ENCODE data around the gene LCE3D.
"Not testable (repeated sequence)": the region's sequence is repeated elsewhere in the genome, so short reads cannot be mapped to it uniquely, and the experiment has no call there.

LCE3D gene

GRCh38 chr1:152565535-152566215 lies 14.6 kb downstream of the LCE3D start:
- DNase-seq (ENCODE audit: low spot score in 2 of 2), result no peak
- H3K36me3 Mint-ChIP-seq (ENCODE audit: insufficient read depth), result peaks cover 1% of the 10 kb centered on the region
- no peaks in the 10 kb centered on the region for H3K4me1 Mint-ChIP-seq
- H3K27ac Mint-ChIP-seq (ENCODE audit: low read depth), result no peak overlapping the region
- H3K27me3 Mint-ChIP-seq, result peaks cover under 1% of the 10 kb centered on the region
- H3K4me3 Mint-ChIP-seq, result no peak overlapping the region
- no peak for ATAC-seq (replicated peaks; ENCODE audit: extremely low read depth, poor library complexity, severe bottlenecking)
- no peaks in the 10 kb centered on the region for H3K9me3 Mint-ChIP-seq

- Mint-ChIP-seq H3K27me3 (no peaks in the 10 kb centered on the region), H3K27ac (ENCODE audit: low read depth) (no peak overlapping the region), H3K4me1 (no peaks in the 10 kb centered on the region), H3K4me3 (no peak overlapping the region), H3K36me3 (ENCODE audit: insufficient read depth) (peaks cover 1% of the 10 kb centered on the region), H3K9me3 (no peaks in the 10 kb centered on the region)
- ATAC-seq (replicated peaks; ENCODE audit: extremely low read depth, poor library complexity, severe bottlenecking), result no peak
- no peak for DNase-seq (ENCODE audit: low spot score in 2 of 2)
These were observed 15.2 kb downstream of the LCE3D start for GRCh38 chr1:152565115-152565514.

GRCh38 chr1:152548358-152548757 lies 32.0 kb downstream of the LCE3D start:
- H3K4me1 Mint-ChIP-seq; ATAC-seq (replicated peaks; ENCODE audit: extremely low read depth, poor library complexity, severe bottlenecking); H3K27ac Mint-ChIP-seq (ENCODE audit: low read depth); H3K9me3 Mint-ChIP-seq; H3K4me3 Mint-ChIP-seq; H3K36me3 Mint-ChIP-seq (ENCODE audit: insufficient read depth); DNase-seq (ENCODE audit: low spot score in 2 of 2): not testable (repeated sequence)
- peaks cover 32% of the 10 kb centered on the region for H3K27me3 Mint-ChIP-seq

DNA sequence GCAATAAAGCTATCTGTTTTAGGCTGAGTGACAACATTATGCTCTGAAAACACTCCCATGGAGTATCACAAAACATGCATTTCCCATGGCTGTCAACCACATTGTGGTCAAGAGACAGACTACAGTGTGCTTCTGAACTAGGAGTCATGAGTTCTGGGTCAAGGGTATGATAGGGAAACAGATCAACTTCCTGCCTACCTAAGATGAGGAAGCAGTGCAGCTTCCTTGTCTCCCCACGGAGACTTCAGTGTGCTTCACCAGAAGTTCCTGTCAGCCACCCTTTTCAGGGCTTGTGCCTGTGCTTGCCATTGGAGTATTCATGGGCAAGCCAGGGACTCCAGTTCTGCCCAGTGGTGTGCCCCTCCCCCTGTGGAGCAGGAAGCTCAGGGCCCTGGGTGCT lies 33.6 kb downstream of the LCE3D start:
- H3K36me3 Mint-ChIP-seq (ENCODE audit: insufficient read depth), result no peaks in the 10 kb centered on the region
- H3K4me3 Mint-ChIP-seq, result no peak overlapping the region
- ATAC-seq (replicated peaks; ENCODE audit: extremely low read depth, poor library complexity, severe bottlenecking), result no peak
- peaks cover 34% of the 10 kb centered on the region for H3K27me3 Mint-ChIP-seq
- no peak for DNase-seq (ENCODE audit: low spot score in 2 of 2)
- no peaks in the 10 kb centered on the region for H3K9me3 Mint-ChIP-seq
- no peak overlapping the region for H3K27ac Mint-ChIP-seq (ENCODE audit: low read depth)
- H3K4me1 Mint-ChIP-seq, result no peaks in the 10 kb centered on the region

DNA sequence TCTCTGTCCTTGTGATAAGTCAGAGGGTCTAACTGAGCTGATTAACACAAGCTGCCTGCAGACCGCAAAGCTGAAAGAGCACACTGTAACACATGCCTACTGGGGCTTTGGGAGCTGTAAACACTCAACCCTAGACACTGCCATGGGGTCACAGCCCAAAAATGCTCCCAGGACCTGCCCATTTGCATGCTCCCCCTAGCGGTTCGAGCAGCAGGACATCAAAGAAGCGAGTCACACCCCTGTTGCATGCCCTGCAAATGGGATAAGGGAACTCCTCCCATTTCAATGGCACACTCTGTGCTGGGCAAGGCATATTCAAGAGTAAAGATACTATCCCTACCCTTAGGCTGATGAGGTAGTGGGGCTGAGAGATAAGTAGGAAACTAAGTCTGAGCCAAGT lies 36.5 kb downstream of the LCE3D start:
- no peaks in the 10 kb centered on the region for H3K36me3 Mint-ChIP-seq (ENCODE audit: insufficient read depth)
- H3K4me1 Mint-ChIP-seq, result no peaks in the 10 kb centered on the region
- DNase-seq (ENCODE audit: low spot score in 2 of 2) (no peak), ATAC-seq (replicated peaks; ENCODE audit: extremely low read depth, poor library complexity, severe bottlenecking) (no peak)
- H3K27me3 Mint-ChIP-seq, result peaks cover 39% of the 10 kb centered on the region
- H3K27ac Mint-ChIP-seq (ENCODE audit: low read depth), result no peak overlapping the region
- no peaks in the 10 kb centered on the region for H3K9me3 Mint-ChIP-seq
- H3K4me3 Mint-ChIP-seq, result no peak overlapping the region

DNA sequence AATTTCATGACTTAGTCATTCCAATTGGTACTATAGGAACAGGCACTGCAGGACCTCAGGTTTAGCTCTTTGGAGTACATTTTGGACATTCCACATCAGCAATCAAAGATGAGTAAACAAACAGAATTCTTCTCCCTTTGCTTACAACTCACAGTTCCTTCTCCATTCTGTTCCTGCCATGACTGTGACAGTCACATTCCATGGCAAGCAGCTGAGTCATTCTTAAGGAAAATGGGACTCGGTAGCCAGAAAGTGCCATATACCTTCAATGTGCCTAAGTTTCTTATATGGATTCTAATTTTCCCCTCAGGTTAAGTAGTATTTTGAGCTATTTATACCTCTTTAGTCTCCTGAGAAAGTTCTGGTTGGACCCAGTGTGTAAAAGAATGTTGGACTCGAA lies 40.4 kb downstream of the LCE3D start:
- peaks cover 65% of the 10 kb centered on the region for H3K27me3 Mint-ChIP-seq
- no peaks in the 10 kb centered on the region for H3K36me3 Mint-ChIP-seq (ENCODE audit: insufficient read depth)
- DNase-seq (ENCODE audit: low spot score in 2 of 2) (no peak), ATAC-seq (replicated peaks; ENCODE audit: extremely low read depth, poor library complexity, severe bottlenecking) (no peak)
- H3K9me3 Mint-ChIP-seq, result no peaks in the 10 kb centered on the region
- no peak overlapping the region for H3K4me3 Mint-ChIP-seq
- H3K27ac Mint-ChIP-seq (ENCODE audit: low read depth), result no peak overlapping the region
- no peaks in the 10 kb centered on the region for H3K4me1 Mint-ChIP-seq

DNA sequence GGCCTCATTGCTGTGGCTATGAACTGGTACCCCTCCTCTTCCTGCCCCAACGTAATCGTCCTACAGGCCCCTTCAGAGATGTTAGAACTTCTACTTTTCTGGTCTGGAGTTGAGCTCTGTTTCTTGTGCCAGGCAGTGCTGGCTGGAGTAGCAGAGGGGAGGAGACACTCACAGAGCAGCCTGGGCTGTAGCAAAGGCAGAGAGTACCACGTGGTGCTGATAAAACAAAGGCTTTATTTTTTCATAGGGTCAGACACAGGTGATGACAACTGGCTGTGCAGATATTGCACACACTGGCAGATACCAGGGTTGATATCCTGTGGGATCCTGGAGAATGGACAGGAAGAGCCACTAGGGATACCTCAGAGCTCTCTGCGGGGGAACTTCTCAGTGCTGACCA lies 42.8 kb downstream of the LCE3D start:
- ATAC-seq (replicated peaks; ENCODE audit: extremely low read depth, poor library complexity, severe bottlenecking) (no peak), DNase-seq (ENCODE audit: low spot score in 2 of 2) (no peak)
- H3K4me3 Mint-ChIP-seq, result no peak overlapping the region
- no peaks in the 10 kb centered on the region for H3K4me1 Mint-ChIP-seq
- no peaks in the 10 kb centered on the region for H3K9me3 Mint-ChIP-seq
- H3K27me3 Mint-ChIP-seq, result peaks cover 79% of the 10 kb centered on the region
- no peaks in the 10 kb centered on the region for H3K36me3 Mint-ChIP-seq (ENCODE audit: insufficient read depth)
- no peak overlapping the region for H3K27ac Mint-ChIP-seq (ENCODE audit: low read depth)

- DNase-seq (ENCODE audit: low spot score in 2 of 2), result no peak
- Mint-ChIP-seq H3K27ac (ENCODE audit: low read depth) (no peak overlapping the region), H3K27me3 (peaks cover 78% of the 10 kb centered on the region), H3K4me3 (no peak overlapping the region), H3K4me1 (no peaks in the 10 kb centered on the region), H3K9me3 (no peaks in the 10 kb centered on the region), H3K36me3 (ENCODE audit: insufficient read depth) (peaks cover 2% of the 10 kb centered on the region)
- no peak for ATAC-seq (replicated peaks; ENCODE audit: extremely low read depth, poor library complexity, severe bottlenecking)
These were observed 44.5 kb downstream of the LCE3D start for GRCh38 chr1:152535774-152536173.

DNA sequence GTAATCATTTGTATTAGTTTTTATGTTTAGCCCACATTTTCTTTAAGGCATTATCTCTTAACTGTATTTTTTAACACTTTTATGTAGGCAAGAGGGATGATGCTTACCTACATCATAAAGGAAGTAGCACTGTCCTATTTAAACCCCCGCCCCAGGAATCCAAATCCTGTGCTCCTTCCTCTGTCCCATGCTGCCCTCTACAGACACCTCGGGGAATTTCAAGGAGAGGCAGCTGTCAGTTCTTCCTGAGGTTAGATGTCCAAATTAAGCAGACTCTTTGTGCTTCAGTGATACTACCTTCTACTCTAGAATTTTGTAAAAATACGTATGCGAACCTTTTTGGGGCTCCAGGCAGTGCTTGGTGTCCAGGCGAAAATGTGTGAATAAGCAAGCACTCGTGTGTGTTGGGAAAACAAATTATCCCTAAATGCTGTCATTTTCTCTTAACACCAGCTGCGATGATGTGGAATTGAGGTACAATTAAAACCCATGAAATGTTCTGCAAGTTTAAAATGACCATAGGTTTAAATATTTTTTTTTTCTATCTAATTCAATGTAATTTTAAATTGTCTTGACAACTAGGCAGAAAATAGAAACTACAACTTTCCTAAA lies 46.9 kb downstream of the LCE3D start:
- Mint-ChIP-seq H3K9me3 (no peaks in the 10 kb centered on the region), H3K27ac (ENCODE audit: low read depth) (no peak overlapping the region)
- DNase-seq (ENCODE audit: low spot score in 2 of 2), result no peak

More for the DNA sequence above, 46.9 kb downstream of the LCE3D start:
- no peak overlapping the region for H3K4me3 Mint-ChIP-seq
- no peak for ATAC-seq (replicated peaks; ENCODE audit: extremely low read depth, poor library complexity, severe bottlenecking)
- H3K4me1 Mint-ChIP-seq, result no peaks in the 10 kb centered on the region
- H3K27me3 Mint-ChIP-seq, result peaks cover 82% of the 10 kb centered on the region
- H3K36me3 Mint-ChIP-seq (ENCODE audit: insufficient read depth), result peaks cover 2% of the 10 kb centered on the region
